ENCODE results near the gene KCNK6.

DNA sequence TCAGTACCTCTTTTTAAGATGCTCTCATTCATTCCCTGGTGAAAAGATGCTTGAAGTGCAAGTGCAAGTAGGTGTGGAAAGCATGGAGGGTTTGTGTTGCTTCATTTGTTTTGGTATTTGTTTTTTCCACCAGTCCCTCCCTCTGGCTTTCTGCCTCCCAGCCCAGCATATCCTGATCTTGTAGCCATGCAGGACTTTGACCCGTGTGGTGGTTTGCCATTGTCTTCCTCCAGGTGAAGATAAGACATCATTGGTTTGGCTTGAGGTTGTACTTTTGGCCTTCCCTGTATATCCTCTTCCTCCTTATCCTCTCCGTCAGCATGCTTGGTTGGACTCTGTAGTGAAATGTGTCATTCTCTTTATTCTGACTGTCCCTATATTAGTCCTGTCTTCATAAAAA lies 46.1 kb upstream of the KCNK6 start:
- TF ChIP-seq, protein P1, sequence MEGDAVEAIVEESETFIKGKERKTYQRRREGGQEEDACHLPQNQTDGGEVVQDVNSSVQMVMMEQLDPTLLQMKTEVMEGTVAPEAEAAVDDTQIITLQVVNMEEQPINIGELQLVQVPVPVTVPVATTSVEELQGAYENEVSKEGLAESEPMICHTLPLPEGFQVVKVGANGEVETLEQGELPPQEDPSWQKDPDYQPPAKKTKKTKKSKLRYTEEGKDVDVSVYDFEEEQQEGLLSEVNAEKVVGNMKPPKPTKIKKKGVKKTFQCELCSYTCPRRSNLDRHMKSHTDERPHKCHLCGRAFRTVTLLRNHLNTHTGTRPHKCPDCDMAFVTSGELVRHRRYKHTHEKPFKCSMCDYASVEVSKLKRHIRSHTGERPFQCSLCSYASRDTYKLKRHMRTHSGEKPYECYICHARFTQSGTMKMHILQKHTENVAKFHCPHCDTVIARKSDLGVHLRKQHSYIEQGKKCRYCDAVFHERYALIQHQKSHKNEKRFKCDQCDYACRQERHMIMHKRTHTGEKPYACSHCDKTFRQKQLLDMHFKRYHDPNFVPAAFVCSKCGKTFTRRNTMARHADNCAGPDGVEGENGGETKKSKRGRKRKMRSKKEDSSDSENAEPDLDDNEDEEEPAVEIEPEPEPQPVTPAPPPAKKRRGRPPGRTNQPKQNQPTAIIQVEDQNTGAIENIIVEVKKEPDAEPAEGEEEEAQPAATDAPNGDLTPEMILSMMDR (IDR thresholded peaks at IDR 0.05; ENCODE audit: low read length): no peak
- no peak for TF ChIP-seq EZH2 (IDR thresholded peaks at IDR 0.05; ENCODE audit: borderline replicate concordance, low read length)
